ENCODE data around the gene TIMP2.

The TIMP2 gene

DNA sequence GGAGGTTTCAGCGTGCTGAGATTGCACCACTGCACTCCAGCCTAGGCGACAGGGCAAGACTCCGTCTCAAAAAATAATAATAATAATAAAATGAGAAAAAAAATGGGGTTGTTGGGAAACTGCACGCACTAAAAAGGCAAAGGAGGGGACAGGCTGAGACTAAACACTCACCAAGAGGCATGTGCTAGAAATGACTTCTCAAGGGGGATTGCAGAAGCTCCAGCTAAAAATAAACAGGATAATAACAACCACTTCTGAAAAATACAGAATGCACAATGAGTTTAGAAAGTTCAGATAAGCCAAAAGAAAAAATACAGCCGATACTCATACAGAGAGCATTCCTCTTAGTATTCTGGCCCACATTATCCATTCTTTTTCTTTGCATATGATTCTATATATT is 15.1 kb upstream of the TIMP2 start:
- peaks cover 17% of the 10 kb centered on the region for H3K27me3 ChIP-seq (ENCODE audit: control insufficient read depth, insufficient read depth, low read length)
- H3K4me2 ChIP-seq (ENCODE audit: low read length): peak overlapping the region; percentile 76
- no peak overlapping the region for H3K9ac ChIP-seq (ENCODE audit: low read depth, low read length)
- peaks cover 35% of the 10 kb centered on the region for H3K4me1 ChIP-seq (ENCODE audit: control insufficient read depth, insufficient read depth, low read length)
- H3K36me3 ChIP-seq (ENCODE audit: insufficient read depth, low read length): no peaks in the 10 kb centered on the region
- no peak overlapping the region for H3K4me3 ChIP-seq (ENCODE audit: low read length)
- no peaks in the 10 kb centered on the region for H3K9me3 ChIP-seq (replicated peaks; ENCODE audit: low read length)

DNA sequence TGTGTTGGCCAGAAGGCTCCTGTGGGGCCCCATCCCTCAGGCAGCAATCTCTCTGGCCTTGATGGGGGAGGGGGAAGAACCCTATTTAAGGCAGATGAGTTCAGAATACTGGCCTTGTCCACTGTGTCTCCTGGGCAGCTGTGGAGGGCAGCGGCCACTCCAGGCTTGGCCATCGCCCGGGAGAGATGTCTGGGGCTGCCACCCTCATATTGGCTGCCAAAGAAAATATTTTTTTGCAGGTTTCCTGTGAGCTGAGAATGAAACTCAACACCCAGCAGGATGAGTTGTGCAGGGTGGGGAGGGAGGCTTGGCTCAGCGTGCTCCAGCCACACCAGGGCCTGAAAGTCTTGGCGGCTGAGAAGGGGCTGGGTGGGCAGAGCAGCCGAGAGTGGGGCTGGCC is 14.4 kb upstream of the TIMP2 start:
- Histone ChIP-seq H3K36me3 (ENCODE audit: insufficient read depth, low read length) (no peaks in the 10 kb centered on the region), H3K9ac (ENCODE audit: low read depth, low read length) (peak overlapping the region; percentile 28), H3K27me3 (ENCODE audit: control insufficient read depth, insufficient read depth, low read length) (peaks cover 11% of the 10 kb centered on the region), H3K4me3 (ENCODE audit: low read length) (peak overlapping the region; percentile 38), H3K9me3 (replicated peaks; ENCODE audit: low read length) (no peaks in the 10 kb centered on the region), H3K4me2 (ENCODE audit: low read length) (peak overlapping the region; percentile 76), H3K4me1 (ENCODE audit: control insufficient read depth, insufficient read depth, low read length) (peaks cover 41% of the 10 kb centered on the region)

DNA sequence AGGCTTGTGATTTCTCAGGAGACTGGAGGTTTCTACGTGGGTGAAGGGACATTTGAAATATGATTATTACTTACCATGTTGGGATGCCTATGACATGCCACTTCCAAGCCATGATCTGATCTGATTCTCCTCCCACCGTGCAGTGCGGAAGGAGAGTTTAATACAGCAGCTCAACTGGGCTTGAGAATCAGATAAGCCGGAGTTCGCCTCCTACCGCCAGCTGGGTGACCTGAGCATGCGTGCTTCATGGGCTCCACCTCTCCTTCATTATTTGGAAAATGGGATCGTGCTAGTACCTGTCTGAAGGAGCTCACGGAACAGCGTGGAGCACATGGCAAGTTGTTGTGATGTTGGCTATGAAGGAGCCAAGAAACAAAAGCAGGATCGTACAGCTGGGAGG is 12.4 kb upstream of the TIMP2 start:
- H3K27me3 ChIP-seq (ENCODE audit: control insufficient read depth, insufficient read depth, low read length): no peaks in the 10 kb centered on the region
- H3K36me3 ChIP-seq (ENCODE audit: insufficient read depth, low read length): no peaks in the 10 kb centered on the region
- no peak overlapping the region for H3K4me2 ChIP-seq (ENCODE audit: low read length)
- no peak overlapping the region for H3K9ac ChIP-seq (ENCODE audit: low read depth, low read length)
- peaks cover 59% of the 10 kb centered on the region for H3K4me1 ChIP-seq (ENCODE audit: control insufficient read depth, insufficient read depth, low read length)
- no peaks in the 10 kb centered on the region for H3K9me3 ChIP-seq (replicated peaks; ENCODE audit: low read length)
- H3K4me3 ChIP-seq (ENCODE audit: low read length): no peak overlapping the region

DNA sequence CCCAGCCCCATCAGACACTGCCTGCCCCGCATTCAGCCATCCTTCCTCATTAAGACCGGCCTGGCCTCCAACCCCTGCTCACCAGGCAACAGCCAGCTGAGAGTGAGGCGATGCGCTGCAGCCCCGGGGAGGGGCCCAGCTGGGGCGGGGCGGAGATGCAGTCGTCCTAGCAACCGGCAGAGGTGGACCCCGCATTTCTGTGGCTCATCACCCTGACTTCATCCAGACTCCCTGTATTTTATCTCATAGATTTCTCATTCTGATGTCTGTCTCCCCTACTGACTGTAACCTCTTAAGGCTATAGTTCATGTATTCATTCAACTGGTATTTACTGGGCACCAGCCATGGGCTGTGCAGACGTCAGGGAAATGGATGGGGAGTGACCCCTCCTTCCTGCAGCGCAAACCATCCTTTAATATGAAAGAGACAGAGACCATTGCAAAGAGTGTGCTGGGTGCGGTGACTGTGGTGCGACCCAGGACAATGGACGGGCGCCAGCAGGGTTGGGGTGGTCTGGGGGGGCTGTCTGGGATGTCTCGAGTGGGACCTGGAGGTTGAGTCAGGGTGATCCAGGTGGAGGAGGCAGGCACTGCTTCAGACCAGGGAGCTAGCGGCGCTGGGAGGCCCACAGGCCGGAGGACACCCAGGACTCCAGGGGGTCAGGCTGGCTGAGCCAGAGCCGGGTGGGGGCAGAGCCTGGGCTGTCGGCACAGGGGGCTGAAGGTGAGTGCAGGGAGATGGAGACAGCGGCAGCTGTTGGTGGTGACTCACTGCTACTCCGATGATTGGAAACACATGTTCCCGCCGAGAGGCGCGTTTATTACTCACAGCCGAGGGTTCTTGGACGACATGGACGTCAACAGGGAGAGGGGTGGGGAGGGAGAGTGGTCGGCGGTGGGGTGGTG is 10.5 kb upstream of the TIMP2 start:
- peaks cover 56% of the 10 kb centered on the region for H3K4me1 ChIP-seq (ENCODE audit: control insufficient read depth, insufficient read depth, low read length)
- H3K9ac ChIP-seq (ENCODE audit: low read depth, low read length): peak overlapping the region; percentile 82
- H3K4me2 ChIP-seq (ENCODE audit: low read length): peak overlapping the region; percentile 83
- H3K4me3 ChIP-seq (ENCODE audit: low read length): peak overlapping the region; percentile 50
- no peaks in the 10 kb centered on the region for H3K27me3 ChIP-seq (ENCODE audit: control insufficient read depth, insufficient read depth, low read length)
- H3K9me3 ChIP-seq (replicated peaks; ENCODE audit: low read length): no peaks in the 10 kb centered on the region
- H3K36me3 ChIP-seq (ENCODE audit: insufficient read depth, low read length): no peaks in the 10 kb centered on the region

DNA sequence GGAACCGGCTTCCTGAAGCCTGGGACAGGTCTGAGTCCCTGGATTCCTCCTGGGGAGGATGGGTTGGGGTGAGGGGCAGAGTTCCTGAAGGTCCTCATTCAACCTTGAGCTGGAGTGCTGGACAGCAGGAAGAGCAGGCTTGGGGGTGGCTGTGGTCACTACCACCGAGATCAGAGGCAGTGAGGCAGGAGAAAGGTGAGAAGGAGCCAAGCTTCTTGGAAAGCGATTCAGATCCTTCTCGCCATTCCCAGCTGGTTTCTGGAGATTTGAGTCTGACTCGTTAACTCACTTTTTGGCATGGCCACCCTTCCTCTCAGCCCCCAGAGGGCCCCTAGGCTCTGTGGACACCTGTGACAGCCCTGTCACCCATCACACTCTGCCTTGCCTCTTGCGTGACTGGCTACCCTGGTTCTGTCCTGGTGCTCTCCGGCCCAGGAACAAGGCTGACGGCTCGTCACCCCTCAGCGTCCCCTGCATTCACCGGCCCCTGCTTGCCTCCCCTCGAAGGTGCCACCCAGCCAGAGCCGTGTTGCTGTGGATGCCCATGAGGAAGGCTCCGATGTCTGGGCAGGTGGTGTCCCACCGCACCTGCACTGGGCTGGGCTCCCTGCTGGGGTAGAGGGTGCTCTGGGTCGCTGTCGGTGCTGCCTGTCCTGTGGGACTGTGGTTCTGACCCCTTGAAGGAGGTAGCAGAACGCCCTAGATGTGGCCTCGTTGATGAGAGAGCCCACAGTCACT is 9.7 kb upstream of the TIMP2 start:
- H3K9ac ChIP-seq (ENCODE audit: low read depth, low read length): peak overlapping the region; percentile 78
- no peaks in the 10 kb centered on the region for H3K36me3 ChIP-seq (ENCODE audit: insufficient read depth, low read length)
- H3K4me3 ChIP-seq (ENCODE audit: low read length): peak overlapping the region; percentile 50
- no peaks in the 10 kb centered on the region for H3K27me3 ChIP-seq (ENCODE audit: control insufficient read depth, insufficient read depth, low read length)
- peak overlapping the region; percentile 83 for H3K4me2 ChIP-seq (ENCODE audit: low read length)
- H3K4me1 ChIP-seq (ENCODE audit: control insufficient read depth, insufficient read depth, low read length): peaks cover 48% of the 10 kb centered on the region
- H3K9me3 ChIP-seq (replicated peaks; ENCODE audit: low read length): no peaks in the 10 kb centered on the region

DNA sequence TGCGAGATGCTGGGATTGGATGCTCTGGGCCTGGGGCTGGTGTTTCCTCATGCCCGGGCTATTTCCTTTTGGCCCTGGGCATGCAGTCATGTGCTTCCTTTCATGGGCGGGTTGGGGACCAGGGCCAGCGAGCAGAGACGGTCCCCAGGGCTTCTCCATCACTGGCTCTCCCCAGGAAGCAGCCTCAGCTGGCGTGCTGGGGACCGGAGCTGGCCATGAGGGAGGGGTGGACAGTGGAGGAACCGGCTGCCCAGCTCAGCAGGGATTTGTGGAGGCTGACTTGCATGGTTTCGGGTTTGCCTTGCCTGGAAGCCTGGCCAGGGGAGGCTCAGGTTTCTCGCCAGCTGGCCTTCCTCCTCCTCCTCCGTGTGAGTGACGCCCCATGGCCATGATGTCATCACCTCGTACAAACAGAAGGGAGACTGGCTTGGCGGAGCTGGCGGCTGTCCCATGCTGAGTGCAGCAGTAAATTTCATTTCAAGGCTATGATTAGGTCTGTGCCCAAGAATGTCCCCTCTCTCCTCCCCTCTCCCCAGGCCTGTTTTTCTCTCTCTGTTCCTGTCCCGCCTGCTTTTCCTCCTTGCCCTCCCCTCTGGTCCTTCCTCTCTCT is 8.9 kb upstream of the TIMP2 start:
- H3K4me2 ChIP-seq (ENCODE audit: low read length): peak overlapping the region; percentile 83
- H3K4me3 ChIP-seq (ENCODE audit: low read length): peak overlapping the region; percentile 61
- no peaks in the 10 kb centered on the region for H3K36me3 ChIP-seq (ENCODE audit: insufficient read depth, low read length)
- H3K9ac ChIP-seq (ENCODE audit: low read depth, low read length): peak overlapping the region; percentile 78
- peaks cover 40% of the 10 kb centered on the region for H3K4me1 ChIP-seq (ENCODE audit: control insufficient read depth, insufficient read depth, low read length)
- H3K27me3 ChIP-seq (ENCODE audit: control insufficient read depth, insufficient read depth, low read length): no peaks in the 10 kb centered on the region
- no peaks in the 10 kb centered on the region for H3K9me3 ChIP-seq (replicated peaks; ENCODE audit: low read length)

DNA sequence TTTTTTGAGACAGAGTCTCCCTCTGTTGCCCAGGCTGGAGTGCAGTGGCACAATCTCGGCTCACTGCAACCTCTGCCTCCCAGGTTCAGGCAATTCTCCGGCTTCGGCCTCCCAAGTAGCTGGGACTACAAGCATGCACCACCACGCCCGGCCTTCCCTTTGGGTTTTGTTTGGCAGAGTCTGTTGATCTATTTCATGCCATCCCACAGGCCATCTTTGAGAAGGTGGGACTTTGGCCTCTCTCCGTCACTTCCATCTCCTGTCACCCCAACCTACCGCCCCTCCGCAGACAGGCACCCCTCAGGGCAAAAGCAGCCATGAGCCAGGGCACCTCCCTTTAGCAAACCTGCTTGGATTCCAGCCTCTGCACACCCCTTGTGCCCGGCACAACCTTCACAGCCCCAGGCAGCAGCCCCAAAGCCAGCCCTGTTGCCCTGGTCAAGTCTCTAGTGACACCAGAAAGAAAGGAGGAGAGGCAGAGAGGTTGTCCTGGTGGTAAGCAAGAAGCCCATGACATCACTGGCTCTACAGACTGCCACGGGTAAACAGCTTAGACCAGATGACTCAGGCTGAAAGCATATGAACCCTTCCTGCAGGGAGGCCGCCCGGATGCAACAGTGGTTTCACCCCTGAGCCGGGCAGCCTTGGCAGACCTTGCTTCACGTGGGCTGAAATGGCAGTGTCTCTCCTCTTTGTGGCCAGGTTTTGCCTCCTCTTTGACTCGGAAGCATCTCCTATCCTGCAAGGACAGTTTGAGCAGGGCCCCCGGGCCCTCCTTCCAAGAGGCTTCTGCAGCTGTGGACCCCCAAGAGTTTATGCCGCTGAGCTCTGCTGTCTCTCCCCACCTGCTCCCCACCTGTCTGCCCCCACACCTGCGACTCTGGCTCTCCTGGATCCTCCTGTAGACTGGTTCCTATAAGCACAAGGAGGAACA is 8.1 kb upstream of the TIMP2 start:
- Histone ChIP-seq H3K27me3 (ENCODE audit: control insufficient read depth, insufficient read depth, low read length) (no peaks in the 10 kb centered on the region), H3K4me2 (ENCODE audit: low read length) (peak overlapping the region; percentile 83), H3K36me3 (ENCODE audit: insufficient read depth, low read length) (no peaks in the 10 kb centered on the region), H3K4me1 (ENCODE audit: control insufficient read depth, insufficient read depth, low read length) (peaks cover 40% of the 10 kb centered on the region), H3K9ac (ENCODE audit: low read depth, low read length) (peak overlapping the region; percentile 78), H3K4me3 (ENCODE audit: low read length) (peak overlapping the region; percentile 61), H3K9me3 (replicated peaks; ENCODE audit: low read length) (no peaks in the 10 kb centered on the region)

DNA sequence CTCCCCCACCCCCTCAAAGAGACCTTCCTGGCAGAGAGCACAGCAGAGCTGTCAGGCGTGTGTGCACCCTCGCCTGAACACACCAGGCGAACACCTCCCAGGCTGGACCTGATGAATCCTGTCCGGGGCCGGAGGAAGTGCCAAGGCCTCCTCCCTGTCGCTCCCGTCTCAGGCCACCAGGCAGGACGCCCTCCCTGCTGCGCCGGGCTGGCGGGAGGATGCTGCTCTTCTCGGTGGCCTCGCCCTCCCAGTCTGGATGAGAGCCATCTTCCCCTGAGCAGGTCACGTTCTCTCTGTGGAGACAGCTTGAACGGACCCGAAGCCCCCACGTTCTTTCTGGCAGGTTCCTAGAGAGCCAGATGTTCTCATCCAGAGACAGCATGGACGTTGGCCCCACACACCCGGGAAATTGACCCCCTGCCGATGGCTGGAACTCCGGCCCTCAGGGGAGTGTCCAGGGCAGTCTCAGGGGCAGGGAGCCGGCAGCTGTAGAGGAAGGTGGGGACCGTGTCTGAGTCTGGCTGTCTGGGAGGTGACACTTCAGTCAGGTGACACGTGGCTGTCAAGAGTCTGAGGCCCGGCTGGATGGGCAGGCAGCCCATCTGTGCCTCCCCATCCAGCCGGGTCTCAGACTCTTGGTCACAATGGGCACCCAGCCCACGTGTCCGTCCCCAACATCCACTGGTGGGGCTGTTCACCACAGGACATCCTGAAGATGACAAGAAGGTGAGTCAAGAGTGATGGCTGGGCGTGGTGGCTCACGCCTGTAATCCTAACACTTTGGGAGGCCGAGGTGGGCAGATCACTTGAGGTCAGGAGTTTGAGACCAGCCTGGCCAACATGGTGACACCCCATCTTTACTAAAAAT is 5.0 kb upstream of the TIMP2 start:
- no peak overlapping the region for H3K4me2 ChIP-seq (ENCODE audit: low read length)
- H3K9ac ChIP-seq (ENCODE audit: low read depth, low read length): no peak overlapping the region
- H3K4me1 ChIP-seq (ENCODE audit: control insufficient read depth, insufficient read depth, low read length): peaks cover 32% of the 10 kb centered on the region
- no peak overlapping the region for H3K4me3 ChIP-seq (ENCODE audit: low read length)
- H3K27me3 ChIP-seq (ENCODE audit: control insufficient read depth, insufficient read depth, low read length): no peaks in the 10 kb centered on the region
- H3K36me3 ChIP-seq (ENCODE audit: insufficient read depth, low read length): no peaks in the 10 kb centered on the region
- H3K9me3 ChIP-seq (replicated peaks; ENCODE audit: low read length): no peaks in the 10 kb centered on the region

DNA sequence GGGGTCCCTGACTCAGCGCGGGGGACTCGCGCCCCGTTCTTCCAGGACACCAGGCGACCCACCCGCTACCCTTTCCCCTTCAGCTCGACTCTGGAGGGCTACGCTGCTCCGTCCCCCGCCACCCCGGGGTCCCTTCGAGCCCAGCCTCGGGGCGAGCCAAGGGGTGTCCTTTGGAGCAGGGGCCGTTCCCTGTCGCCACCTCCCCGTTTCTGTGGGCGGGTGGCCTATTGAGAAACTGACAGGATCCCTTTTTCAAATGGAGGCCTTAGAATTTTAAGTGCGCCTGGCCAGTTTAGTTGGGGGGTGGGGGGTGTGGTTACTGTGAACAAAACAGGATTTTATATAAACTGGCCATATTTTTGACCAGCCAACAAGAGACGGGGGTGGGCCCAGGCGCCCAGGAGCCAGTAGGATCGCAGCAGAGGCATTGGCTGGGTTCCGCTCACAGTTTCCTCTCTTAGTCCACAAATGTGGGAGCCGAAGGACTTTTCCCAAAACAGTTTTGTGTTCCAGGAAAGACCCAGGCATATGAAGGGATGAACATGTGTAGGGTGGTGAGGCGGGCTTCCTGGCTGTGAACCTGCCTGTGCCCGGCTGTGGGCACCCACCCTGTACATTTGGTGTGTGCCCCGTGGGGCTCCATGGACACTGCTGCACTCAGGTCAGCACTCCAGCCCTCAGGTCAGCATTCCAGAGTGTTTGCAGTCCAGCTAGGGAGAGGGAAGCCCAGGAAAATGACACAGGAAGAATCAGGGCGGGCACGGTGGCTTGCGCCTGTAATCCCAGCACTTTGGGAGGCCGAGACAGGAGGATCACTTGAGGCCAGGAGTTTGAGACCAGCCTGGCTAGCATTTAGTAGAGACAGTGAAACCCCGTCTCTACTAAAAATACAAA is 722 bp upstream of the TIMP2 start:
- peaks cover 34% of the 10 kb centered on the region for H3K4me1 ChIP-seq (ENCODE audit: control insufficient read depth, insufficient read depth, low read length)
- H3K9me3 ChIP-seq (replicated peaks; ENCODE audit: low read length): no peaks in the 10 kb centered on the region
- no peaks in the 10 kb centered on the region for H3K27me3 ChIP-seq (ENCODE audit: control insufficient read depth, insufficient read depth, low read length)
- no peaks in the 10 kb centered on the region for H3K36me3 ChIP-seq (ENCODE audit: insufficient read depth, low read length)
- H3K4me2 ChIP-seq (ENCODE audit: low read length): peak overlapping the region; percentile 96
- peak overlapping the region; percentile 77 for H3K4me3 ChIP-seq (ENCODE audit: low read length)
- H3K9ac ChIP-seq (ENCODE audit: low read depth, low read length): peak overlapping the region; percentile 87

Measured in skeletal muscle satellite cell (primary cell).